Astrocyte (in vitro differentiated cells and primary cell): Measurements from ENCODE around the gene VWA1. TPM values are rescaled to one million over a fixed set of nuclear protein-coding genes. Genes with fewer than 3 reads are reported as not detected.

Experiments used
- DNase-seq: peaks from one replicate; pipeline ENCODE4 v3.0.0-alpha.2; 2010; ENCODE audit warnings: low read depth
- FAIRE-seq: peaks from 2 replicates; lab custom pipeline; 2011; peaks lifted over from hg19 to GRCh38; lab: Jason Lieb, UNC
- H2AFZ ChIP-seq: 2 replicates; pipeline ENCODE4 v1.6.0; 2012; ENCODE audit warnings: low read depth, low read length, inconsistent platforms
- H3K27ac ChIP-seq: 2 replicates; pipeline ENCODE4 v1.5.1; 2011; ENCODE audit warnings: low read depth, low read length, inconsistent platforms
- H3K27me3 ChIP-seq: 2 replicates; pipeline ENCODE4 v1.6.0; 2011; ENCODE audit warnings: low read length, inconsistent platforms; ENCODE audit not compliant: insufficient read depth
- H3K36me3 ChIP-seq: 2 replicates; pipeline ENCODE4 v1.5.1; 2011; ENCODE audit warnings: low read length, inconsistent platforms; ENCODE audit not compliant: insufficient read depth
- H3K4me1 ChIP-seq: 2 replicates; pipeline ENCODE4 v1.5.1; 2011; ENCODE audit warnings: low read length, inconsistent platforms; ENCODE audit not compliant: insufficient read depth
- H3K4me2 ChIP-seq: 2 replicates; pipeline ENCODE4 v1.6.0; 2012; ENCODE audit warnings: low read length, inconsistent platforms
- H3K4me3 ChIP-seq: 2 replicates; pipeline ENCODE4 v1.5.1; 2011; ENCODE audit warnings: low read depth, mild to moderate bottlenecking, low read length, inconsistent platforms; ENCODE audit not compliant: insufficient read depth
- H3K79me2 ChIP-seq: 2 replicates; pipeline ENCODE4 v1.6.0; 2012; ENCODE audit warnings: mild to moderate bottlenecking, low read length, inconsistent platforms; ENCODE audit not compliant: insufficient read depth
- H3K9ac ChIP-seq: 2 replicates; pipeline ENCODE4 v1.6.0; 2012; ENCODE audit warnings: mild to moderate bottlenecking, low read length, inconsistent platforms
- H3K9me3 ChIP-seq: 2 replicates; pipeline ENCODE4 v1.5.1; 2012; ENCODE audit warnings: low read depth, mild to moderate bottlenecking, low read length, inconsistent platforms; ENCODE audit not compliant: insufficient read depth
- H4K20me1 ChIP-seq: 2 replicates; pipeline ENCODE4 v1.6.0; 2012; ENCODE audit warnings: low read length, inconsistent platforms; ENCODE audit not compliant: insufficient read depth
- H3K27ac Mint-ChIP-seq: one replicate; pipeline ENCODE4 v1.8.0; 2021; ENCODE audit warnings: mild to moderate bottlenecking, mixed read lengths; ENCODE audit not compliant: unreplicated experiment
- H3K27me3 Mint-ChIP-seq: one replicate; pipeline ENCODE4 v1.8.0; 2021; ENCODE audit warnings: low read depth, mixed read lengths; ENCODE audit not compliant: unreplicated experiment
- H3K36me3 Mint-ChIP-seq: one replicate; pipeline ENCODE4 v1.8.0; 2021; ENCODE audit warnings: low read depth, mixed read lengths; ENCODE audit not compliant: unreplicated experiment
- H3K4me1 Mint-ChIP-seq: one replicate; pipeline ENCODE4 v1.8.0; 2021; ENCODE audit warnings: low read depth, mixed read lengths; ENCODE audit not compliant: unreplicated experiment
- H3K4me3 Mint-ChIP-seq: one replicate; pipeline ENCODE4 v1.8.0; 2021; ENCODE audit warnings: mild to moderate bottlenecking, moderate library complexity, mixed read lengths; ENCODE audit not compliant: unreplicated experiment
- H3K9me3 Mint-ChIP-seq: one replicate; pipeline ENCODE4 v1.8.0; 2021; ENCODE audit warnings: mild to moderate bottlenecking, mixed read lengths; ENCODE audit not compliant: unreplicated experiment
- EZH2 ChIP-seq: IDR thresholded peaks from 2 replicates; pipeline ENCODE4 v1.6.1; 2012; ENCODE audit warnings: mild to moderate bottlenecking, low read length, inconsistent platforms; ENCODE audit not compliant: insufficient read depth
- total RNA-seq: library from RNA; stranded (reverse); gene quantifications from 2 replicates; pipeline ENCODE4 v1.2.1, GENCODE V29; 2021
- TF ChIP-seq, protein P1 (sequence below): IDR thresholded peaks from 2 replicates; pipeline ENCODE4 v1.5.1; 2011; ENCODE audit warnings: low read depth, mild to moderate bottlenecking, inconsistent platforms, low read length, moderate library complexity; ENCODE audit not compliant: insufficient read depth

The VWA1 gene
- total RNA-seq, 1 donor from 2014 or later: 60.4 TPM

DNA sequence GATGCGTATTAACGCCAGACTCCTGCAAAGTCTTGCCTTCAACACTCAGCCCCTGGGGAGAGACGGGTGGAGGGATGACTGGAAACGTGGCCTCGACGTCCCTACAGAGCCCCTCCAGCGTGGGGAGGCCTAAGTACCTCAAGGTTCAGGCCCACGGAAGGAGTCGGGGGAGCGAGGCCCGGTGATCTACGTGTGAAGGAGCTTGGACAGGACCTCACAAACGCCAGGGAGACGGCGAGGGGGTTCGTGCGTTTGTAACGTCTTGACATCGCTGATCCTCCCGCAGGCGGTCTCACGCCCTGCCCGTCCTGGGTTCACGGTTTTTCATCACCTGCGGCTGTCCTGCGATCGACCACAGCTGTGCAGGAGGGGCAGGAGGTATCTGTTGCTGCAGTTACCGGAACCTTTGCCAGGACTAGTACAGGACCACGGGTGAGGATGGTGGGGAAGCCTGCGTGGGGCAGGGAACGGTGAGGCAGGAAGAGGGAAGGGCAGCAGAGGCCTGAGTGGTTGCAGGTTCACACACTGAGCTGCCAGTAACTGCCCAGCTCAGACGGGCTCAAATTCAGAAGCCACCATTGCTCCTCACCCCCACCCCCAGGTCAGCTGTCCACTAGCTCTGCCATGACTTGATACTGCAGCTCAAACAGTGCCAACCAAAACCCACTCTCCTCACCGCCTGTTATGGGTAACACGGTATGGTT is 35.5 kb upstream of the VWA1 start:
- Histone ChIP-seq H3K36me3 (peaks cover 32% of the 10 kb centered on the region), H3K4me3 (peak overlapping the region; percentile 90), H3K9me3 (no peaks in the 10 kb centered on the region), H4K20me1 (peaks cover 50% of the 10 kb centered on the region), H3K79me2 (peaks cover 85% of the 10 kb centered on the region), H3K27ac (peak overlapping the region; percentile 73), H3K9ac (peak overlapping the region; percentile 94), H2AFZ (peak overlapping the region; percentile 43), H3K4me2 (peak overlapping the region; percentile 98), H3K27me3 (no peaks in the 10 kb centered on the region), H3K4me1 (peaks cover 32% of the 10 kb centered on the region)
- peak overlapping the region; percentile 90 for H3K27ac Mint-ChIP-seq
- TF ChIP-seq, protein P1, sequence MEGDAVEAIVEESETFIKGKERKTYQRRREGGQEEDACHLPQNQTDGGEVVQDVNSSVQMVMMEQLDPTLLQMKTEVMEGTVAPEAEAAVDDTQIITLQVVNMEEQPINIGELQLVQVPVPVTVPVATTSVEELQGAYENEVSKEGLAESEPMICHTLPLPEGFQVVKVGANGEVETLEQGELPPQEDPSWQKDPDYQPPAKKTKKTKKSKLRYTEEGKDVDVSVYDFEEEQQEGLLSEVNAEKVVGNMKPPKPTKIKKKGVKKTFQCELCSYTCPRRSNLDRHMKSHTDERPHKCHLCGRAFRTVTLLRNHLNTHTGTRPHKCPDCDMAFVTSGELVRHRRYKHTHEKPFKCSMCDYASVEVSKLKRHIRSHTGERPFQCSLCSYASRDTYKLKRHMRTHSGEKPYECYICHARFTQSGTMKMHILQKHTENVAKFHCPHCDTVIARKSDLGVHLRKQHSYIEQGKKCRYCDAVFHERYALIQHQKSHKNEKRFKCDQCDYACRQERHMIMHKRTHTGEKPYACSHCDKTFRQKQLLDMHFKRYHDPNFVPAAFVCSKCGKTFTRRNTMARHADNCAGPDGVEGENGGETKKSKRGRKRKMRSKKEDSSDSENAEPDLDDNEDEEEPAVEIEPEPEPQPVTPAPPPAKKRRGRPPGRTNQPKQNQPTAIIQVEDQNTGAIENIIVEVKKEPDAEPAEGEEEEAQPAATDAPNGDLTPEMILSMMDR: no peak
- TF ChIP-seq EZH2: no peak
- H3K4me1 Mint-ChIP-seq: peaks cover 36% of the 10 kb centered on the region
- no peaks in the 10 kb centered on the region for H3K9me3 Mint-ChIP-seq
- FAIRE-seq (no peak), DNase-seq (peak; percentile 10)
- H3K4me3 Mint-ChIP-seq: peak overlapping the region; percentile 92
- no peaks in the 10 kb centered on the region for H3K27me3 Mint-ChIP-seq
- peaks cover 21% of the 10 kb centered on the region for H3K36me3 Mint-ChIP-seq

DNA sequence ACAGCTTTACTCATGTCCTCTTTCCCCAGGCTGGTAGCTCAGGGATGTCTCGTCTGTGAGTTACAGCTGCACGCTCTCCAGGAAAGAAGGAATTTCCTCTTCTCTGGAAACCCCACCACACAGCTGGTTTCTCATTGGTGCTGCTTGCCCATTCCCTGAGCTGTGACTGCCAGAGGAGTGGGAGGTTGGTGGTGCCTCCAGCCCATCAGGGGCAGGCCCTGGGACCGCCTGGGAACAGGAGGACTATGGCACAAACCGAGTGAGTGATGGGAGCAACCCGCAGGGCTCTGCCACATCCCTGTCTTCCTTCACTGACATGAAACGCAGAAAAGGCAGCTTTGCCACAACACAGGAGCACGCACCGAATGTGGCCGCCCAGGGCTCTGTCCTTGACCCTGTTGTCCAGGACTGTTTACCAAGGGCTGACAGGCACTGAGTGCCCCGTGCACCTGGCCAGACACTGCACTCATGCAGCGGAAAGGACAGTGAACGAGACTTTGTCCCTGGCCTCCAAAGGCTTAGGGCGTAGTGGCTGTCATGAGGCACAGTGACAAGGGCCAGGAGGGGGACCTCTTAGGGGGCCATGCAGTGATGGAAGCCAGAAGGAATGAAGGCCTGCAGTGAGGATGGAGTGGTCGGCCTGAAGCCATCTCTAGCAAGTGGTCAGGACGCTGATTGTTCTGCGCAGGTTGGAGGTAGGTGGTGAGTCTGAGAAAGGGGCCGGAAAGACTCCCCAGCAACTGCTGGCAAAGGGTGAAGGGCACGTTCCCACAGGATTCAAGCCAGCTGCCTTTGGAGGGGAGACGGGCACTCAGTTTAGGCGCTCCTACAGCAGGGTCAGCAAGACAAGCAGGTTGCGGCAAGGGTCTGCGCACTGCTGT is 34.7 kb upstream of the VWA1 start:
- peak overlapping the region; percentile 73 for H3K27ac ChIP-seq
- peak overlapping the region; percentile 98 for H3K4me2 ChIP-seq
- H3K36me3 Mint-ChIP-seq: peaks cover 17% of the 10 kb centered on the region

More for the DNA sequence above, 34.7 kb upstream of the VWA1 start:
- Mint-ChIP-seq H3K27me3 (no peaks in the 10 kb centered on the region), H3K27ac (peak overlapping the region; percentile 90), H3K4me3 (peak overlapping the region; percentile 92), H3K4me1 (peaks cover 38% of the 10 kb centered on the region), H3K9me3 (no peaks in the 10 kb centered on the region)
- no peak for FAIRE-seq
- DNase-seq: no peak
- peak overlapping the region; percentile 90 for H3K4me3 ChIP-seq
- H3K9me3 ChIP-seq: no peaks in the 10 kb centered on the region
- H3K27me3 ChIP-seq: no peaks in the 10 kb centered on the region
- H3K4me1 ChIP-seq: peaks cover 33% of the 10 kb centered on the region
- peaks cover 33% of the 10 kb centered on the region for H3K36me3 ChIP-seq
- peak overlapping the region; percentile 94 for H3K9ac ChIP-seq
- no peak for TF ChIP-seq EZH2
- TF ChIP-seq, protein P1: no peak
- peaks cover 42% of the 10 kb centered on the region for H4K20me1 ChIP-seq
- peaks cover 85% of the 10 kb centered on the region for H3K79me2 ChIP-seq
- no peak overlapping the region for H2AFZ ChIP-seq
